ENCODE measurements around the gene MACROD1.

DNA sequence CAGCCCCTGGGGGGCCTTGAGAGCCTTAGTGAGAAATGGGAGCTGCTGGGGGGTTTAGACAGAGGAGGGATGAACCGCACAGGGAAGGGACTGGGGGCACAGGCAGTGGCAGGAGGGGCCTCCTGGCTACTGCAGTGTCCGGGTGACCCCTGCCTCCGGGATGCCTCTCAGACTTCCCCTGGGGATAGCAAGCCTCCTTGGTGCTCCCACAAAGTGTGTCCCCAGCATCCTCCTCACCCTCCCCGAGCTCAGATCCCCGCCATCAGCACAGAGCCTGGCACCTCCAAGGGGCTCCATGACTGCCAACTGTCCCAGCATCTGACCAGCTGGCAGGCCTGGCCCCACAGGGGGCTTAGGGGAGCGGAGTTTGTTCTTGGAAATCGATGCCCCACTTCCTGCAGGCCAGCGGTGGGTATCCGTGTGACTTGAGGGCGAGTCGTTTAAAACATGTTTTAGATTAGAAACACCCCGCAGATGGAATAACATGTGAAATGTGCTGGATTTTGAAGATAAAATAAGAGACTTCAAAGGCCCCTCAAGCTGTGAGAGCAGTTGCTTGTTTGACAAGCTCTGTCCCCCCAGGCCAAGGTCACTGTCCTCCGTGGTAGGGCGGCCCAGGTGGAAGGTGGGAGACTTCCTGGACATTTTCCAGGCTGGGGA is 143.7 kb downstream of the MACROD1 start:
- TF ChIP-seq, protein P1, sequence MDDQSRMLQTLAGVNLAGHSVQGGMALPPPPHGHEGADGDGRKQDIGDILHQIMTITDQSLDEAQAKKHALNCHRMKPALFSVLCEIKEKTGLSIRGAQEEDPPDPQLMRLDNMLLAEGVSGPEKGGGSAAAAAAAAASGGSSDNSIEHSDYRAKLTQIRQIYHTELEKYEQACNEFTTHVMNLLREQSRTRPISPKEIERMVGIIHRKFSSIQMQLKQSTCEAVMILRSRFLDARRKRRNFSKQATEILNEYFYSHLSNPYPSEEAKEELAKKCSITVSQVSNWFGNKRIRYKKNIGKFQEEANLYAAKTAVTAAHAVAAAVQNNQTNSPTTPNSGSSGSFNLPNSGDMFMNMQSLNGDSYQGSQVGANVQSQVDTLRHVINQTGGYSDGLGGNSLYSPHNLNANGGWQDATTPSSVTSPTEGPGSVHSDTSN (CRISPR knock-in tag; IDR thresholded peaks at IDR 0.05; ENCODE audit: borderline replicate concordance), result no peak
- TF ChIP-seq CREM (IDR thresholded peaks at IDR 0.05), result no peak
- no peak for TF ChIP-seq CREM (CRISPR knock-in tag; IDR thresholded peaks at IDR 0.05)
- no peak for TF ChIP-seq HMG20A (CRISPR knock-in tag; IDR thresholded peaks at IDR 0.05; ENCODE audit: borderline replicate concordance)
- TF ChIP-seq, protein P2, sequence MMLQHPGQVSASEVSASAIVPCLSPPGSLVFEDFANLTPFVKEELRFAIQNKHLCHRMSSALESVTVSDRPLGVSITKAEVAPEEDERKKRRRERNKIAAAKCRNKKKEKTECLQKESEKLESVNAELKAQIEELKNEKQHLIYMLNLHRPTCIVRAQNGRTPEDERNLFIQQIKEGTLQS (CRISPR knock-in tag; IDR thresholded peaks at IDR 0.05), result no peak
- TF ChIP-seq, protein P3, sequence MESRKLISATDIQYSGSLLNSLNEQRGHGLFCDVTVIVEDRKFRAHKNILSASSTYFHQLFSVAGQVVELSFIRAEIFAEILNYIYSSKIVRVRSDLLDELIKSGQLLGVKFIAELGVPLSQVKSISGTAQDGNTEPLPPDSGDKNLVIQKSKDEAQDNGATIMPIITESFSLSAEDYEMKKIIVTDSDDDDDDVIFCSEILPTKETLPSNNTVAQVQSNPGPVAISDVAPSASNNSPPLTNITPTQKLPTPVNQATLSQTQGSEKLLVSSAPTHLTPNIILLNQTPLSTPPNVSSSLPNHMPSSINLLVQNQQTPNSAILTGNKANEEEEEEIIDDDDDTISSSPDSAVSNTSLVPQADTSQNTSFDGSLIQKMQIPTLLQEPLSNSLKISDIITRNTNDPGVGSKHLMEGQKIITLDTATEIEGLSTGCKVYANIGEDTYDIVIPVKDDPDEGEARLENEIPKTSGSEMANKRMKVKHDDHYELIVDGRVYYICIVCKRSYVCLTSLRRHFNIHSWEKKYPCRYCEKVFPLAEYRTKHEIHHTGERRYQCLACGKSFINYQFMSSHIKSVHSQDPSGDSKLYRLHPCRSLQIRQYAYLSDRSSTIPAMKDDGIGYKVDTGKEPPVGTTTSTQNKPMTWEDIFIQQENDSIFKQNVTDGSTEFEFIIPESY (CRISPR knock-in tag; IDR thresholded peaks at IDR 0.05), result no peak
- no peak for TF ChIP-seq HOXA5 (CRISPR knock-in tag; IDR thresholded peaks at IDR 0.05)
- no peak for TF ChIP-seq JUN (CRISPR knock-in tag; IDR thresholded peaks at IDR 0.05)
- TF ChIP-seq, protein P4, sequence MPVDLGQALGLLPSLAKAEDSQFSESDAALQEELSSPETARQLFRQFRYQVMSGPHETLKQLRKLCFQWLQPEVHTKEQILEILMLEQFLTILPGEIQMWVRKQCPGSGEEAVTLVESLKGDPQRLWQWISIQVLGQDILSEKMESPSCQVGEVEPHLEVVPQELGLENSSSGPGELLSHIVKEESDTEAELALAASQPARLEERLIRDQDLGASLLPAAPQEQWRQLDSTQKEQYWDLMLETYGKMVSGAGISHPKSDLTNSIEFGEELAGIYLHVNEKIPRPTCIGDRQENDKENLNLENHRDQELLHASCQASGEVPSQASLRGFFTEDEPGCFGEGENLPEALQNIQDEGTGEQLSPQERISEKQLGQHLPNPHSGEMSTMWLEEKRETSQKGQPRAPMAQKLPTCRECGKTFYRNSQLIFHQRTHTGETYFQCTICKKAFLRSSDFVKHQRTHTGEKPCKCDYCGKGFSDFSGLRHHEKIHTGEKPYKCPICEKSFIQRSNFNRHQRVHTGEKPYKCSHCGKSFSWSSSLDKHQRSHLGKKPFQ (CRISPR knock-in tag; IDR thresholded peaks at IDR 0.05; ENCODE audit: insufficient replicate concordance), result no peak
- TF ChIP-seq ZNF138 (CRISPR knock-in tag; IDR thresholded peaks at IDR 0.05; ENCODE audit: low read depth), result no peak
- no peak for TF ChIP-seq EP300 (IDR thresholded peaks at IDR 0.05; ENCODE audit: low read depth in 2 of 2, low read length in 2 of 2)
- TF ChIP-seq EP300 (CRISPR knock-in tag; IDR thresholded peaks at IDR 0.05; ENCODE audit: borderline replicate concordance), result no peak

All from HepG2 (cell line).